Fibroblast of skin of abdomen (primary cell): ENCODE results near the gene UBQLN4.
A peak's percentile ranks its signal among the peaks of the same experiment; 100 is the strongest.

ENCODE experiments used
- DNase-seq: peaks from one replicate; pipeline ENCODE4 v3.0.0-alpha.2; 2013

UBQLN4 gene

GRCh38 chr1:156012051-156012817 is 41.4 kb downstream of the UBQLN4 start:
- DNase-seq: no peak

GRCh38 chr1:156009404-156009803 is 44.2 kb downstream of the UBQLN4 start:
- no peak for DNase-seq

GRCh38 chr1:156006666-156007376 is 46.8 kb downstream of the UBQLN4 start:
- DNase-seq: no peak

GRCh38 chr1:156004843-156005584 is 48.6 kb downstream of the UBQLN4 start:
- no peak for DNase-seq

GRCh38 chr1:156003923-156004188 is 49.7 kb downstream of the UBQLN4 start:
- DNase-seq: no peak

GRCh38 chr1:156002188-156002911 is 51.2 kb downstream of the UBQLN4 start:
- no peak for DNase-seq

- DNase-seq: peak; percentile 90
Observed at GRCh38 chr1:156001662-156002171, 51.9 kb downstream of the UBQLN4 start.

GRCh38 chr1:156001021-156001661 is 52.5 kb downstream of the UBQLN4 start:
- no peak for DNase-seq

GRCh38 chr1:155999964-156000363 is 53.6 kb downstream of the UBQLN4 start:
- DNase-seq: no peak

GRCh38 chr1:155996166-155996565 is 57.4 kb downstream of the UBQLN4 start:
- no peak for DNase-seq

GRCh38 chr1:155993595-155993994 is 60.0 kb downstream of the UBQLN4 start:
- no peak for DNase-seq

GRCh38 chr1:155990005-155990739 is 63.4 kb downstream of the UBQLN4 start:
- no peak for DNase-seq

- peak; percentile 73 for DNase-seq
Observed at GRCh38 chr1:155989242-155990004, 64.2 kb downstream of the UBQLN4 start.
